IMR-90 (cell line): ENCODE data around the gene ERAP2. TPM values are rescaled to one million over a fixed set of nuclear protein-coding genes. Genes with fewer than 3 reads are reported as not detected.

Experiments
- ATAC-seq: fragments of 200-7000 bp; cut with Tn5 transposase; 2 replicates; pipeline ENCODE4 v1.9.1; 2020; ENCODE audit warnings: low read depth, mild to moderate bottlenecking, moderate library complexity
- BruUV-seq: library from RNA; stranded (reverse); fragments of 400-500 nt; replicated peaks from 2 replicates; lab custom pipeline; 2021; lab: Mats Ljungman, UMichigan
- CTCF ChIA-PET: fragments of 300-600 bp; formaldehyde crosslinking; extraction: SDS; loops from one replicate; lab custom pipeline; 2021; ENCODE audit warnings: antibody characterized with exemption; lab: Yijun Ruan, JAX
- POLR2A ChIA-PET: fragments of 300-600 bp; sonication (Branson Sonifier 250); formaldehyde crosslinking; loops from one replicate; lab custom pipeline; 2022; ENCODE audit warnings: antibody characterized with exemption; ENCODE audit not compliant: unreplicated experiment; lab: Charles Lee
- DNase-seq: peaks from one replicate; pipeline ENCODE4 v3.0.0; 2013
- H2AFZ ChIP-seq: replicated peaks from 2 replicates; pipeline ENCODE3; 2013; ENCODE audit warnings: low read length, mild to moderate bottlenecking; ENCODE audit not compliant: poor library complexity
- H2AK5ac ChIP-seq: 2 replicates; pipeline ENCODE4 v1.6.1; 2013; ENCODE audit warnings: low read depth, low read length, inconsistent platforms
- H2AK9ac ChIP-seq: replicated peaks from 2 replicates; pipeline ENCODE3; 2013; ENCODE audit warnings: mild to moderate bottlenecking, low read depth, low read length, moderate library complexity; ENCODE audit not compliant: poor library complexity
- H2BK120ac ChIP-seq: 2 replicates; pipeline ENCODE4 v1.6.1; 2013; ENCODE audit warnings: low read depth, low read length, inconsistent platforms
- H2BK15ac ChIP-seq: 3 replicates; pipeline ENCODE4 v1.6.1; 2013; ENCODE audit warnings: low read depth, low read length, inconsistent platforms
- H2BK20ac ChIP-seq: 2 replicates; pipeline ENCODE4 v1.6.1; 2013; ENCODE audit warnings: low read depth, mild to moderate bottlenecking, inconsistent platforms, low read length, moderate library complexity
- H2BK5ac ChIP-seq: 2 replicates; pipeline ENCODE4 v1.6.1; 2013; ENCODE audit warnings: mild to moderate bottlenecking, low read depth, low read length, inconsistent platforms; ENCODE audit not compliant: poor library complexity, severe bottlenecking
- H3K14ac ChIP-seq: replicated peaks from 2 replicates; pipeline ENCODE4 v1.6.1; 2013; ENCODE audit warnings: low read depth, low read length, inconsistent platforms
- H3K18ac ChIP-seq: 2 replicates; pipeline ENCODE4 v1.6.1; 2013; ENCODE audit warnings: low read depth, low read length, control low read depth
- H3K23ac ChIP-seq: 2 replicates; pipeline ENCODE4 v1.6.1; 2013; ENCODE audit warnings: low read depth, low read length, inconsistent platforms
- H3K27ac ChIP-seq: 2 replicates; pipeline ENCODE4 v1.5.1; 2013; ENCODE audit warnings: mild to moderate bottlenecking, control low read depth, low read length; ENCODE audit not compliant: insufficient read depth
- H3K27me3 ChIP-seq: 2 replicates; pipeline ENCODE4 v1.6.1; 2013; ENCODE audit warnings: low read length; ENCODE audit not compliant: control insufficient read depth, insufficient read depth
- H3K36me3 ChIP-seq: 2 replicates; pipeline ENCODE4 v1.6.1; 2013; ENCODE audit warnings: low read length, mixed read lengths; ENCODE audit not compliant: control insufficient read depth, insufficient read depth
- H3K4ac ChIP-seq: 2 replicates; pipeline ENCODE4 v1.6.1; 2013; ENCODE audit warnings: low read depth, low read length, inconsistent platforms
- H3K4me1 ChIP-seq: 2 replicates; pipeline ENCODE4 v1.6.1; 2013; ENCODE audit warnings: low read length, mixed read lengths; ENCODE audit not compliant: control insufficient read depth, insufficient read depth
- H3K4me2 ChIP-seq: 2 replicates; pipeline ENCODE4 v1.6.1; 2013; ENCODE audit warnings: low read depth, mild to moderate bottlenecking, control low read depth, low read length, moderate library complexity
- H3K4me3 ChIP-seq: 2 replicates; pipeline ENCODE4 v1.5.1; 2013; ENCODE audit warnings: low read depth, mild to moderate bottlenecking, control low read depth, low read length, moderate library complexity; ENCODE audit not compliant: insufficient read depth
- H3K56ac ChIP-seq: 2 replicates; pipeline ENCODE4 v1.6.1; 2013; ENCODE audit warnings: low read length, inconsistent platforms; ENCODE audit not compliant: insufficient read depth; ENCODE audit errors: extremely low read depth
- H3K79me1 ChIP-seq, 2 experiments: 2 replicates each; pipeline ENCODE4 v1.6.1; 2013; ENCODE audit warnings: low read length in 2 of 2, inconsistent platforms in 1 of 2, low read depth in 1 of 2
- H3K9ac ChIP-seq: 2 replicates; pipeline ENCODE4 v1.6.1; 2013; ENCODE audit warnings: low read depth, low read length, control low read depth
- H3K9me1 ChIP-seq: 2 replicates; pipeline ENCODE4 v1.6.1; 2013; ENCODE audit warnings: low read length, inconsistent platforms; ENCODE audit not compliant: insufficient read depth
- H3K9me3 ChIP-seq: 2 replicates; pipeline ENCODE4 v1.6.1; 2013; ENCODE audit warnings: low read length; ENCODE audit not compliant: control insufficient read depth, insufficient read depth
- H4K20me1 ChIP-seq: 2 replicates; pipeline ENCODE4 v1.6.1; 2013; ENCODE audit warnings: low read length, inconsistent platforms; ENCODE audit not compliant: insufficient read depth
- H4K5ac ChIP-seq: 2 replicates; pipeline ENCODE4 v1.6.1; 2013; ENCODE audit warnings: mild to moderate bottlenecking, low read depth, low read length, control low read depth
- H4K8ac ChIP-seq, 2 experiments: 2 replicates each; pipeline ENCODE4 v1.6.1; 2013; ENCODE audit warnings: low read depth in 2 of 2, low read length in 2 of 2, control low read depth in 1 of 2, inconsistent platforms in 1 of 2
- H4K91ac ChIP-seq: 2 replicates; pipeline ENCODE4 v1.6.1; 2013; ENCODE audit warnings: low read depth, low read length, inconsistent platforms; ENCODE audit not compliant: insufficient read depth
- CTCF ChIP-seq: conservative IDR thresholded peaks from 2 replicates; pipeline ENCODE4 v1.5.1; 2012; ENCODE audit warnings: mild to moderate bottlenecking, low read depth, low read length, improper control_type of control experiment
- ELK1 ChIP-seq: fragments of 150-350 bp; IDR thresholded peaks from 2 replicates; pipeline ENCODE4 v1.6.1; 2016; ENCODE audit warnings: low read depth, mild to moderate bottlenecking, low read length, moderate library complexity, borderline replicate concordance
- FOS ChIP-seq: fragments of 150-350 bp; IDR thresholded peaks from 2 replicates; pipeline ENCODE4 v1.6.1; 2016; ENCODE audit warnings: low read depth, low read length
- SMC3 ChIP-seq: fragments of 150-350 bp; IDR thresholded peaks from 2 replicates; pipeline ENCODE4 v1.6.1; 2016; ENCODE audit warnings: low read depth, mild to moderate bottlenecking, antibody characterized with exemption, low read length, moderate library complexity
- USF2 ChIP-seq: fragments of 150-350 bp; IDR thresholded peaks from 2 replicates; pipeline ENCODE4 v1.6.1; 2017; ENCODE audit warnings: mild to moderate bottlenecking, antibody characterized with exemption, low read length, low read depth
- WGBS, 2 experiments: methylation state at CpG; one replicate each; pipeline versions ENCODE4 v1.1.5 to v1.1.7; 2013; ENCODE audit warnings: missing lambda C conversion rate in 2 of 2; ENCODE audit not compliant: insufficient read length in 1 of 2; ENCODE audit errors: extremely low coverage in 2 of 2; 5-methylcytosine and 5-hydroxymethylcytosine counted together
- dilution Hi-C: fragments of 300-500 bp; cut with HindIII; formaldehyde crosslinking; loops from one replicate; pipeline ENCODE4 v1.14.3; 2018; ENCODE audit warnings: low sequenced_read_pairs; ENCODE audit not compliant: unreplicated experiment
- in situ Hi-C: fragments of 300-500 bp; cut with MboI; formaldehyde crosslinking; loops from 3 replicates; pipeline ENCODE4 v1.14.3; 2019; ENCODE audit warnings: low sequenced_read_pairs, inconsistent platforms, mixed read lengths
- intact Hi-C: fragments of 100-400 bp; cut with micrococcal nuclease; formaldehyde crosslinking; loops from 2 replicates; pipeline ENCODE4 v1.10.0; 2022
- polyA plus RNA-seq, 3 experiments: library from polyadenylated mRNA; depleted of rRNA; stranded (reverse); fragments of >200 nt; gene quantifications; 2 replicates each; pipeline ENCODE4 v1.2.3, GENCODE V29; 2012; ENCODE audit warnings: low replicate concordance in 1 of 3
- total RNA-seq: library from RNA; depleted of rRNA; stranded (reverse); fragments of >200 nt; gene quantifications from 2 replicates; pipeline ENCODE4 v1.2.3, GENCODE V29; 2012

ERAP2 gene
- total and polyA plus RNA-seq, 2 of the 4 experiments (the other 2 are of a cell fraction): 10.6 to 21.3 TPM

GRCh38 chr5:96881511-96882115, 5.3 kb downstream of the ERAP2 start:
- in situ Hi-C loops (no loop called here), intact Hi-C loops (no loop called here), dilution Hi-C loops (loop anchor here (25.0 kb wide), 1 partner anchor 281 kb away; no protein-coding TSS in a partner anchor)
- peak; percentile 89 for DNase-seq
- no peak overlapping the region for H3K9ac ChIP-seq
- H3K18ac ChIP-seq: no peak overlapping the region
- H3K36me3 ChIP-seq: peaks cover 2% of the 10 kb centered on the region; the same call in 1 of the 2 replicates
- H2AK9ac ChIP-seq: no peak overlapping the region
- ChIA-PET CTCF (interaction anchor here (1.3 kb wide), 1 partner anchor 13 kb away, joined by 7 read pairs; no protein-coding TSS in a partner anchor), POLR2A (no interaction called here)
- H4K91ac ChIP-seq: 0 out of 2 replicates have a peak overlapping the region, but pooled peaks have one; percentile 2
- peak overlapping the region; percentile 56; the same call in 1 of the 2 replicates for H2AK5ac ChIP-seq
- no peaks in the 10 kb centered on the region for H3K9me3 ChIP-seq
- peak; percentile 70 for ATAC-seq
- H2BK5ac ChIP-seq: peak overlapping the region; percentile 3
- no TSS peak for BruUV-seq
- H4K20me1 ChIP-seq: no peaks in the 10 kb centered on the region
- peak overlapping the region; percentile 17; the same call in 1 of the 2 replicates for H2BK120ac ChIP-seq
- WGBS, 2 experiments: 83% methylated on average over 1 of the region's 2 CpGs; no CpG with 5 or more reads in 1 of the 2 experiments
- no peaks in the 10 kb centered on the region for H3K27me3 ChIP-seq
- H2AFZ ChIP-seq: peak overlapping the region; percentile 0
- peak overlapping the region; percentile 34; the same call in 1 of the 2 replicates for H3K14ac ChIP-seq
- H4K8ac ChIP-seq: peak overlapping the region in 1 of 2 experiments; percentile 64; a peak in 2 of 4 replicates
- H2BK15ac ChIP-seq: peak overlapping the region; percentile 24; the same call in 1 of the 3 replicates
- H3K4me1 ChIP-seq: peaks cover 3% of the 10 kb centered on the region; the same call in 1 of the 2 replicates
- no peak overlapping the region for H3K56ac ChIP-seq
- H3K79me1 ChIP-seq: peaks cover 0 to 17% of the 10 kb centered on the region in 2 experiments; a peak in 2 of 4 replicates
- no peak overlapping the region for H3K23ac ChIP-seq
- H4K5ac ChIP-seq: no peak overlapping the region
- H3K9me1 ChIP-seq: peaks cover 10% of the 10 kb centered on the region
- H3K4ac ChIP-seq: peak overlapping the region; percentile 41; the same call in 1 of the 2 replicates
- TF ChIP-seq SMC3 (no peak), CTCF (no peak), ELK1 (no peak), FOS (peak; percentile 59; the same call in 1 of the 2 replicates), USF2 (peak; percentile 17; the same call in 1 of the 2 replicates)
- no peak overlapping the region for H3K27ac ChIP-seq
- no peak overlapping the region for H3K4me3 ChIP-seq
- H3K4me2 ChIP-seq: no peak overlapping the region
- no peak overlapping the region for H2BK20ac ChIP-seq
